ENCODE measurements around the gene FRMD4A. TPM values are rescaled to one million over a fixed set of nuclear protein-coding genes. Genes with fewer than 3 reads are reported as not detected.

FRMD4A gene
- total RNA-seq, 1 experiment from 2014 or later = 51.1 TPM

- DNase-seq (ENCODE audit: low read depth) = no peak
Observed at GRCh38 chr10:14022052-14022451, 308.7 kb downstream of the FRMD4A start.

- DNase-seq (ENCODE audit: low read depth) = no peak
Observed at GRCh38 chr10:14020037-14020664, 310.6 kb downstream of the FRMD4A start.

- DNase-seq (ENCODE audit: low read depth) = peak; percentile 85
Observed at GRCh38 chr10:14017467-14017866, 313.3 kb downstream of the FRMD4A start.

GRCh38 chr10:14016931-14017333, 313.8 kb downstream of the FRMD4A start:
- DNase-seq (ENCODE audit: low read depth) = peak; percentile 73

GRCh38 chr10:14016011-14016536, 314.6 kb downstream of the FRMD4A start:
- peak; percentile 71 for DNase-seq (ENCODE audit: low read depth)

- no peak for DNase-seq (ENCODE audit: low read depth)
Observed at GRCh38 chr10:14014423-14014822, 316.3 kb downstream of the FRMD4A start.

GRCh38 chr10:14010769-14011574, 319.8 kb downstream of the FRMD4A start:
- no peak for DNase-seq (ENCODE audit: low read depth)

- peak; percentile 91 for DNase-seq (ENCODE audit: low read depth)
Observed at GRCh38 chr10:14010101-14010558, 320.6 kb downstream of the FRMD4A start.

- DNase-seq (ENCODE audit: low read depth) = peak; percentile 98
Observed at GRCh38 chr10:14009371-14010100, 321.2 kb downstream of the FRMD4A start.

GRCh38 chr10:14008740-14009080, 322.0 kb downstream of the FRMD4A start:
- no peak for DNase-seq (ENCODE audit: low read depth)

- no peak for DNase-seq (ENCODE audit: low read depth)
Observed at GRCh38 chr10:14004536-14004935, 326.2 kb downstream of the FRMD4A start.

GRCh38 chr10:14003517-14004184, 327.1 kb downstream of the FRMD4A start:
- no peak for DNase-seq (ENCODE audit: low read depth)

- DNase-seq (ENCODE audit: low read depth) = no peak
Observed at GRCh38 chr10:14001298-14002040, 329.3 kb downstream of the FRMD4A start.

GRCh38 chr10:13998163-13998835, 332.4 kb downstream of the FRMD4A start:
- no peak for DNase-seq (ENCODE audit: low read depth)

- no peak for DNase-seq (ENCODE audit: low read depth)
Observed at GRCh38 chr10:13997650-13998049, 333.1 kb downstream of the FRMD4A start.

GRCh38 chr10:13994932-13995331, 335.8 kb downstream of the FRMD4A start:
- no peak for DNase-seq (ENCODE audit: low read depth)

- no peak for DNase-seq (ENCODE audit: low read depth)
Observed at GRCh38 chr10:13993673-13994089, 337.0 kb downstream of the FRMD4A start.

- peak; percentile 91 for DNase-seq (ENCODE audit: low read depth)
Observed at GRCh38 chr10:13993169-13993568, 337.6 kb downstream of the FRMD4A start.

GRCh38 chr10:13991353-13991752, 339.4 kb downstream of the FRMD4A start:
- no peak for DNase-seq (ENCODE audit: low read depth)

- peak; percentile 91 for DNase-seq (ENCODE audit: low read depth)
Observed at GRCh38 chr10:13990946-13991345, 339.8 kb downstream of the FRMD4A start.
